GM21723 (cell line): ENCODE measurements around the gene AMER3.

ENCODE experiments used
- ATAC-seq: cut with Tn5 transposase; IDR thresholded peaks from one replicate; pipeline ENCODE4 v1.9.1; 2021; ENCODE audit warnings: mild to moderate bottlenecking, moderate library complexity; ENCODE audit not compliant: unreplicated experiment

AMER3 gene

GRCh38 chr2:130769343-130769907 is 14.1 kb downstream of the AMER3 start:
- no peak for ATAC-seq

- no peak for ATAC-seq
Observed at GRCh38 chr2:130776550-130776949, 21.2 kb downstream of the AMER3 start.

GRCh38 chr2:130778781-130779180 is 23.4 kb downstream of the AMER3 start:
- ATAC-seq = no peak

- ATAC-seq = no peak
Observed at GRCh38 chr2:130785466-130786055, 30.2 kb downstream of the AMER3 start.

GRCh38 chr2:130786076-130786475 is 30.7 kb downstream of the AMER3 start:
- ATAC-seq = no peak

- ATAC-seq = no peak
Observed at GRCh38 chr2:130787841-130788240, 32.5 kb downstream of the AMER3 start.

GRCh38 chr2:130790312-130790711 is 35.0 kb downstream of the AMER3 start:
- ATAC-seq = no peak

- no peak for ATAC-seq
Observed at GRCh38 chr2:130790804-130791616, 35.7 kb downstream of the AMER3 start.

- ATAC-seq = no peak
Observed at GRCh38 chr2:130791617-130791939, 36.2 kb downstream of the AMER3 start.

GRCh38 chr2:130795431-130795830 is 40.1 kb downstream of the AMER3 start:
- no peak for ATAC-seq

- no peak for ATAC-seq
Observed at GRCh38 chr2:130796290-130796689, 41.0 kb downstream of the AMER3 start.

- peak; percentile 95 for ATAC-seq
Observed at GRCh38 chr2:130797493-130798435, 42.4 kb downstream of the AMER3 start.

- ATAC-seq = no peak
Observed at GRCh38 chr2:130798472-130799218, 43.3 kb downstream of the AMER3 start.

GRCh38 chr2:130799295-130799694 is 44.0 kb downstream of the AMER3 start:
- no peak for ATAC-seq

GRCh38 chr2:130805613-130806012 is 50.3 kb downstream of the AMER3 start:
- no peak for ATAC-seq

GRCh38 chr2:130806370-130806769 is 51.0 kb downstream of the AMER3 start:
- no peak for ATAC-seq

- ATAC-seq = no peak
Observed at GRCh38 chr2:130807659-130808385, 52.5 kb downstream of the AMER3 start.

GRCh38 chr2:130808482-130809268 is 53.3 kb downstream of the AMER3 start:
- no peak for ATAC-seq

- no peak for ATAC-seq
Observed at GRCh38 chr2:130810490-130810889, 55.1 kb downstream of the AMER3 start.
